HUES64 (cell line): ENCODE results near the gene FAM120B.

ENCODE experiments used
- H3K27ac ChIP-seq: 2 replicates; pipeline ENCODE4 v1.7.0; 2013; ENCODE audit warnings: low read depth, low read length, inconsistent platforms
- H3K27me3 ChIP-seq: 2 replicates; pipeline ENCODE4 v1.6.1; 2013; ENCODE audit warnings: mild to moderate bottlenecking, low read length; ENCODE audit not compliant: insufficient read depth
- H3K36me3 ChIP-seq: 2 replicates; pipeline ENCODE4 v1.6.1; 2013; ENCODE audit warnings: mild to moderate bottlenecking, low read length; ENCODE audit not compliant: insufficient read depth
- H3K4me1 ChIP-seq: 2 replicates; pipeline ENCODE4 v1.6.1; 2013; ENCODE audit warnings: mild to moderate bottlenecking, low read length, moderate library complexity; ENCODE audit not compliant: insufficient read depth
- H3K4me3 ChIP-seq: 2 replicates; pipeline ENCODE4 v1.5.1; 2013; ENCODE audit warnings: mild to moderate bottlenecking, low read length, moderate library complexity
- H3K9ac ChIP-seq: 2 replicates; pipeline ENCODE4 v1.6.1; 2013; ENCODE audit warnings: mild to moderate bottlenecking, low read depth, low read length
- H3K9me3 ChIP-seq: 2 replicates; pipeline ENCODE4 v1.6.1; 2013; ENCODE audit warnings: low read depth, low read length; ENCODE audit not compliant: insufficient read depth
- WGBS: fragments of 150-250, 120-280 bp; methylation state at CpG from one replicate; pipeline ENCODE4 v1.1.7; 2013; ENCODE audit warnings: missing lambda C conversion rate; 5-methylcytosine and 5-hydroxymethylcytosine counted together

The FAM120B gene

DNA sequence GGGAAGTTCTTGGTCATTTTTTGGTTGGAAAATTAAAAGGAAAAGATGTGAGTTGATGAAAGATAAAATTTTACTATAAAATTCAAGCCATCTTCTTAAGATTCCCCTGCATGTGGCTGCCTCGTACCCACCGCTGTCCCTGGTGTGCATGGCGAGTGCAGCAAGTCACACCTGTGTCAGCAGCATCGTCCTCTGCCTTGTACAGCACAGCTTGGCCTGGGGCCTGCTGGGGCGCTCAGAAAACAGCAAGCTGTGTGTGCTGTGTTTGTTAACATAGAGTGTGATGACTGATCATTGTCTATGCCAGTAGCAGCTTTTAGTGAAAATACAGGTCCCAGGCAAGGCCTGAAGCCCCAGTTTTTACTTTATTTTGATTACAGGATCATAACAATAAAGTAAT is 56.7 kb downstream of the FAM120B start:
- no peaks in the 10 kb centered on the region for H3K27me3 ChIP-seq
- H3K4me3 ChIP-seq = no peak overlapping the region
- H3K4me1 ChIP-seq = 0 out of 2 replicates have a peak, but pooled peaks cover 4% of the 10 kb centered on the region
- H3K9ac ChIP-seq = no peak overlapping the region
- no peak overlapping the region for H3K27ac ChIP-seq
- H3K36me3 ChIP-seq = peaks cover 8% of the 10 kb centered on the region; the same call in 1 of the 2 replicates
- 96% methylated on average over 5 of the region's 5 CpGs for WGBS
- no peaks in the 10 kb centered on the region for H3K9me3 ChIP-seq

DNA sequence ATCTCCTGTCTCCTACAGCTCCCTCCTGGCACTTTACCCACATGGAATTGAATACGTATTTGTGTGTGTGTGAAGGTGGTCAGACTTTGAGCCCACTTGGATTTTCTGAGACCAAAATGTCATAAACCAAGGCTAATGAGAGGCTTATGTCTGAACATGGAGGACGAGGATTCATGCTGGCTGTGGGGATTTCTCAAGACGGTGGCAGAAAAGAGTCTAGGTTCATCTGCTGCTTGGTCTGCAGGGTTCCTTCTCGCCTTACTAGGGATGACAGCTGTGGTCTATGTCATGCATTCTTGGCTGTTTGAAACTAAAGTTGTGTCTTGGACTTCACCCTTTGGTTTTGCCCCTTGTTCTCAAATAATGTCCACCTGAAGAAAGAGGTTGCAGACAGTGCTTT is 58.6 kb downstream of the FAM120B start:
- Histone ChIP-seq H3K36me3 (peaks cover 3% of the 10 kb centered on the region; the same call in 1 of the 2 replicates), H3K4me1 (0 out of 2 replicates have a peak, but pooled peaks cover 4% of the 10 kb centered on the region), H3K4me3 (no peak overlapping the region), H3K27me3 (no peaks in the 10 kb centered on the region), H3K9me3 (no peaks in the 10 kb centered on the region), H3K9ac (no peak overlapping the region), H3K27ac (no peak overlapping the region)
- 94% methylated on average over 4 of the region's 4 CpGs for whole genome bisulfite sequencing

DNA sequence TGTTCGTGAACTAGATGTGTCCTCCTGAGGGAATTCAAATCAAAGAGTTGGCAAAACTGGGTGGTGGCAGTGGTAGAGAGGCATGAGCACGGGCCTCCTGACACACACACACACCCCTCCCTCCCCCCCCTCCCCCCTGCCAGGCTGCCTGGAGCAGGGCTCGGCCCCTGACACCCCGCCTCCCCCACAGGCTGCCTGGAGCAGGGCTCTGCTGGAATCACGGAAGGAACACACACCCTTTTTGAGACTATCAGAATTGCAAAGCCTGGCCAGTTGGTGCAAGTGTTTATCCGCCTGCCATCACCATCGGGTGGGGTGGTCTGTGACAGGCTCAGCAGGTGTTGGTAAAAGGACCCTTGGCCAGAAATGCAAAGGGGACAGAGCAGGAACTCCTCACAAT is 59.0 kb downstream of the FAM120B start:
- Histone ChIP-seq H3K9ac (no peak overlapping the region), H3K27me3 (no peaks in the 10 kb centered on the region), H3K4me3 (no peak overlapping the region), H3K36me3 (peaks cover 3% of the 10 kb centered on the region; the same call in 1 of the 2 replicates), H3K4me1 (0 out of 2 replicates have a peak, but pooled peaks cover 4% of the 10 kb centered on the region), H3K9me3 (no peaks in the 10 kb centered on the region), H3K27ac (no peak overlapping the region)
- 87% methylated on average over 6 of the region's 7 CpGs for WGBS

DNA sequence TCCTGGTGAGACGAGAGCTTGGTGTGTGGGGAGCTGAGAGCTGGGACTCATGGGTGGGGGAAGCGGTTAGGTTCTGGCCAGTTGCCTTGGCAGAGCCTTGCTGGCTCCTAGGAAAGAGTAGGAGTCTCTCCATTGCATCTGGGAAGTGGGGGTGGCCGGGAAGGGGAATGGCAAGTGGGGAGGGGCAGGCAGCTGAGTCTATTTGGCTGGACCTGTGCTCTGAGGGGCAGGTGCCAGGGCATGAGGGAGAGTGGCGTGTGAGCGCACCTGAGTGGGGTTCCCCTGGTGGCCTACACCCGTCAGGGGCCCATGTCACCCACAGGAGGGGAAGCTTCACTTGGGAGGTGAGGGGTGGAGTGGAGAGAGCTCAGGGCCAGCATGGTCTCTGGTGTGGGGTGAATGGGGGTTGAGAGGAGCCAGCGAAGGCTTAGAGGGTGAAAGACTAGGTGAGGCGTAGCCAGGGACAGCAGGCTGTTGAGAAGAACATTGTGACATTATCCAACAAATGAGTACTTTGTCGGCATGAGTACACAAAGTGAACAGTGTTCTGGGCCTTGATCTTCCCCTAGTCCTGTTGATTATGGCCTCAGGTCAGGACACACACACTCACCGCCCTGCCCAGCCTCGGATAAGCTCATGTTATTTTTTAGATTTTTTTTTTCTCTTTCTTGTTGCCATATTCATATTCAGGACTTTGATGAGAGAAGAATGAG is 59.8 kb downstream of the FAM120B start:
- Histone ChIP-seq H3K27me3 (no peaks in the 10 kb centered on the region), H3K4me3 (no peak overlapping the region), H3K36me3 (peaks cover 1% of the 10 kb centered on the region; the same call in 1 of the 2 replicates), H3K27ac (no peak overlapping the region), H3K9me3 (no peaks in the 10 kb centered on the region), H3K4me1 (0 out of 2 replicates have a peak, but pooled peaks cover 4% of the 10 kb centered on the region), H3K9ac (no peak overlapping the region)
- WGBS = 96% methylated on average over 11 of the region's 11 CpGs

- Histone ChIP-seq H3K27me3 (no peaks in the 10 kb centered on the region), H3K9ac (no peak overlapping the region), H3K9me3 (no peaks in the 10 kb centered on the region), H3K4me1 (0 out of 2 replicates have a peak, but pooled peaks cover 4% of the 10 kb centered on the region), H3K4me3 (no peak overlapping the region), H3K27ac (no peak overlapping the region), H3K36me3 (no peaks in the 10 kb centered on the region; the same call in 1 of the 2 replicates)
- WGBS = 98% methylated on average over 10 of the region's 10 CpGs
Measured at GRCh38 chr6:170367241-170367640, 60.7 kb downstream of the FAM120B start.

- H3K9ac ChIP-seq = no peak overlapping the region
- no peaks in the 10 kb centered on the region for H3K9me3 ChIP-seq
- no peaks in the 10 kb centered on the region for H3K27me3 ChIP-seq
- peaks cover 9% of the 10 kb centered on the region; the same call in 1 of the 2 replicates for H3K4me1 ChIP-seq
- 80% methylated on average over 2 of the region's 2 CpGs for WGBS
- no peaks in the 10 kb centered on the region; the same call in 1 of the 2 replicates for H3K36me3 ChIP-seq
- H3K4me3 ChIP-seq = no peak overlapping the region
- no peak overlapping the region for H3K27ac ChIP-seq
Measured at GRCh38 chr6:170368544-170368943, 62.0 kb downstream of the FAM120B start.

DNA sequence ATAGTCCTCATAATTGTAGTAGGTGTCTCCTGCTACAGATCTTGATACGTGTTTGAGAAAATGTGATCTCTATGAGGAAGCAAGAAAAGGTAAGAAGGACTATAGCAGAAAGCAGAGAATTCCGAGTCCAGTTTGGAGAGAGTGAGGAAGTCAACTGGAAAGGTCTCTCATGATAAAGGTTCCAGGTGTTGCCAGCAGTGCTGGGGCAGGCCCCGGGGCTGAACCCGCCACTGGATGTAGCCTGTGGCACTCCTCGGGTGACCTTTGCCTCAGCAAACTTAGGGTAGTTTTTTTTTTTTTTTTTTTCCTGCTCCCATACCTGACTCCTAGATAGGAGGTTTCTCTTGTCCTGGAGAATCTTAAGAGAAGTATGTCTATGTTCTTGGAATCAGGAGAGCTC is 62.8 kb downstream of the FAM120B start:
- Histone ChIP-seq H3K4me1 (peaks cover 11% of the 10 kb centered on the region; the same call in 1 of the 2 replicates), H3K4me3 (no peak overlapping the region), H3K36me3 (no peaks in the 10 kb centered on the region; the same call in 1 of the 2 replicates), H3K9ac (no peak overlapping the region), H3K27me3 (no peaks in the 10 kb centered on the region), H3K9me3 (no peaks in the 10 kb centered on the region), H3K27ac (no peak overlapping the region)
- WGBS = 95% methylated on average over 4 of the region's 5 CpGs

DNA sequence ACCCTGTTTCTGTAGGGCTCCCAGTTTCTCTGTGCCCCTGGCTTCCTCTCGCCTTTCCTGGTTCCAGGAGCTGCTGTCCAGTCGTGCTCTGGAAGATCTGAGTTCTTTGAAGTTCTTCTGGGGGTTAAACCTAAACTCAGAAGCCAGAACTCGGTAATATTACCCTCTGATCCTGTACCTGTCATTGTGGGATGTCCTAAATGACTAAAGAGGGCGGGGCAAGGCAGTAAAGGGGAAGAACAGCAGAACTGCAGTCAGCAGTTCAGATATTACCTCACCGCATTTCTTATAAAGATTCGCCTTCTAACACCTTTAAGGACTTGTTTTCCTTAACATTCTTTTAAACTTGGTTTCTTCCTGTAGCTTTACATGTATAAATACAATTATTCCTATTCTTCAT is 63.9 kb downstream of the FAM120B start:
- 92% methylated on average over 6 of the region's 6 CpGs for WGBS
- Histone ChIP-seq H3K27ac (no peak overlapping the region), H3K9me3 (no peaks in the 10 kb centered on the region), H3K9ac (no peak overlapping the region), H3K27me3 (no peaks in the 10 kb centered on the region), H3K36me3 (no peaks in the 10 kb centered on the region; the same call in 1 of the 2 replicates), H3K4me3 (no peak overlapping the region), H3K4me1 (peaks cover 6% of the 10 kb centered on the region; the same call in 1 of the 2 replicates)

DNA sequence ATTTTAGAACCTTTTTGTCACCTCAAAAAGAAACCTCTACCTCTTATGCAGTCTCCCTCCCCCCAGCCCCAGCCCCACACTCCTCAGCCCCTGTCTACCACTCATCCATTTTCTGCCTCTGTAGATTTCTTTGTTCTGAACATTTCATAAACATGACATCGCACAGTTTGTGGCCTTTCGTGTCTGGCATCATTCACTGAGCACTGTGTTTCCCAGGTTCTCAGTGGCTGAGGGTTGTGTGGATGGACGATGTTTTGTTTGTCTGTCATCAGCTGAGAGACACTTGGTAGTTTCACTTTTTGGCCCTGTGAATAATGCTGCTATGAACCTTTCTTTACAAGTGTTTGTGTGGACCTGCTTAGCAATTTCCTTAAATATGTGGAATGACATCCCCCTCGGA is 64.5 kb downstream of the FAM120B start:
- Histone ChIP-seq H3K4me1 (peaks cover 6% of the 10 kb centered on the region; the same call in 1 of the 2 replicates), H3K36me3 (no peaks in the 10 kb centered on the region), H3K27me3 (no peaks in the 10 kb centered on the region), H3K9ac (no peak overlapping the region), H3K4me3 (no peak overlapping the region), H3K27ac (no peak overlapping the region), H3K9me3 (no peaks in the 10 kb centered on the region)
- WGBS = 89% methylated on average over 4 of the region's 4 CpGs

- Histone ChIP-seq H3K4me1 (peaks cover 6% of the 10 kb centered on the region; the same call in 1 of the 2 replicates), H3K9me3 (no peaks in the 10 kb centered on the region), H3K4me3 (no peak overlapping the region), H3K9ac (no peak overlapping the region), H3K27ac (no peak overlapping the region), H3K36me3 (no peaks in the 10 kb centered on the region), H3K27me3 (no peaks in the 10 kb centered on the region)
- 77% methylated on average over 8 of the region's 8 CpGs for WGBS
Measured at GRCh38 chr6:170371588-170371987, 65.0 kb downstream of the FAM120B start.

DNA sequence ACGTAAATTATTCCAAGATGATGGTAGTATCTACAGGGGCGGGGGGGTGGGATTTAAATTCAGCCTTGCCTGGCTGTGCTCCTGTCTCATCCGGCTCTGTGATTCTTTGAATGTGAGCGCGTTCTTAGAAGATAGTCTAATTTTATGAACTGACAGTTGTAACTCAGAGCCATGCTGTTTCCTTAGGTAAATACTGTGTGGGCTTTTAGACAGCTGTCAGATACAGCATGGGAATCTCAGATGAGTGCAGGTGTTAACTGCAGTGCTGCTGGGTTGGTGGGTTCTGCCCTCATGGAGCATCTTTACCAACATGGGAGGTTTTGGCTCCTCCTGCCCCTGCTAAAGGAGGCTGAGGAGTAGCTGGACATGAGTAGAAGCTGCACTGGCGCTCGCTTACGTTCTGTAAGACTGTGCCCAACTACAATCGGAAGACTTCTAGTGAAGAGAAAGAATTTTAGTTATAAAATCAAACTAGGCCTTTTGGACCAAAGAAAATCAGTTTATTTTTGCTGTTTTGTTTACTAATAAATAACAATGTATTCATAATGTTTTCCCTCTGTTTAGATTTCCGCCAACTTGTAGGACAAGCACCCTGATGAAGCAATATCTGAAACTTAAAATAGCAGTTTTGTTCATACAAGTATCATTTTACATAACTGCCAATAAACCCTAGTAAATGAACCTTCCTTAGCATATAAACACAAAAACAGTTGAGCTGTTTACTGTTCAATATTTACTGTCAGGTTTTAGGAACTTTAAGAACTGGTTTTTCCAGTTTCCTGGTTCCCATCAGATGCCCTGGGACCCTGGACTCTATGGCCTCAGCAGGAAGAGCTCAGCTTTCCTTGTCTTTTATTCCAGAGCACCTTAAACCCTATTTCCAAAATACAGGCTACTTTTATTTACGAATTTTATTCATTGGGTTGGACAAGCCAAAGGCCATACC is 66.1 kb downstream of the FAM120B start:
- no peaks in the 10 kb centered on the region for H3K27me3 ChIP-seq
- no peaks in the 10 kb centered on the region for H3K9me3 ChIP-seq
- H3K4me1 ChIP-seq = peaks cover 6% of the 10 kb centered on the region; the same call in 1 of the 2 replicates
- H3K36me3 ChIP-seq = no peaks in the 10 kb centered on the region
- no peak overlapping the region for H3K4me3 ChIP-seq
- no peak overlapping the region for H3K9ac ChIP-seq
- H3K27ac ChIP-seq = no peak overlapping the region
- WGBS = 96% methylated on average over 11 of the region's 11 CpGs
